GM19467 (cell line): ENCODE results near the gene GAGE12D.
"Not testable (repeated sequence)": the region's sequence is repeated elsewhere in the genome, so short reads cannot be mapped to it uniquely, and the experiment has no call there.

ENCODE experiments used
- ATAC-seq: cut with Tn5 transposase; IDR thresholded peaks from one replicate; pipeline ENCODE4 v1.9.1; 2021; ENCODE audit warnings: mild to moderate bottlenecking, moderate library complexity; ENCODE audit not compliant: unreplicated experiment

GAGE12D gene

GRCh38 chrX:49541433-49541832 lies at the start of gene GAGE12D:
GAGE12D (plus strand) TSS chrX:49541733; CDS start chrX:49542888, 1,155 bp downstream.
- ATAC-seq: not testable (repeated sequence)

- ATAC-seq: not testable (repeated sequence)
Observed at GRCh38 chrX:49531877-49532276, 9.7 kb upstream of the GAGE12D start, which contains the start of gene GAGE12C. GAGE12C (plus strand) TSS chrX:49532177; CDS start chrX:49533332, 1,155 bp downstream.

GRCh38 chrX:49550989-49551388 lies 9.5 kb downstream of the GAGE12D start, which contains the start of gene GAGE12E:
GAGE12E (plus strand) TSS chrX:49551289; CDS start chrX:49552444, 1,155 bp downstream.
- ATAC-seq: not testable (repeated sequence)

- not testable (repeated sequence) for ATAC-seq
Observed at GRCh38 chrX:49560542-49560941, 19.0 kb downstream of the GAGE12D start, which contains the start of gene GAGE12F. GAGE12F (plus strand) TSS chrX:49560842; CDS start chrX:49561997, 1,155 bp downstream.

- not testable (repeated sequence) for ATAC-seq
Observed at GRCh38 chrX:49568728-49569127, 27.2 kb downstream of the GAGE12D start.

GRCh38 chrX:49569152-49569551 lies 27.6 kb downstream of the GAGE12D start:
- ATAC-seq: not testable (repeated sequence)

- ATAC-seq: not testable (repeated sequence)
Observed at GRCh38 chrX:49570100-49570499, 28.6 kb downstream of the GAGE12D start, which contains the start of gene GAGE12G. GAGE12G (plus strand) TSS chrX:49570400; CDS start chrX:49571555, 1,155 bp downstream.

- ATAC-seq: not testable (repeated sequence)
Observed at GRCh38 chrX:49579649-49580048, 38.1 kb downstream of the GAGE12D start, which contains the start of gene GAGE12H. GAGE12H (plus strand) TSS chrX:49579949; CDS start chrX:49581104, 1,155 bp downstream.

- ATAC-seq: not testable (repeated sequence)
Observed at GRCh38 chrX:49589196-49589595, 47.7 kb downstream of the GAGE12D start, which contains the start of gene GAGE2A. GAGE2A (plus strand) TSS chrX:49589496; CDS start chrX:49590651, 1,155 bp downstream.

GRCh38 chrX:49589769-49590478 lies 48.4 kb downstream of the GAGE12D start:
- ATAC-seq: not testable (repeated sequence)

GRCh38 chrX:49590488-49590887 lies 49.0 kb downstream of the GAGE12D start:
- ATAC-seq: not testable (repeated sequence)
